ENCODE measurements around the gene PCDHA1.

Gene PCDHA1

DNA sequence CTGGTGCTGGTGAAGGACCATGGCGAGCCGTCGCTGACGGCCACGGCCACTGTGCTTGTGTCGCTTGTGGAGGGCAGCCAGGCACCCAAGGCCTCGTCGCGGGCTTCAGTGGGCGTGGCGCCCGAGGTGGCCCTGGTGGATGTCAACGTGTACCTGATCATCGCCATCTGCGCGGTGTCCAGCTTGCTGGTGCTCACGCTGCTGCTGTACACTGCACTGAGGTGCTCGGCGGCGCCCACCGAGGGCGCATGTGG, 72.0 kb downstream of the PCDHA1 start:
- Histone ChIP-seq H3K18ac (ENCODE audit: low read depth in 1 of 2, low read length in 2 of 2) (no peak overlapping the region), H3K9me3 (ENCODE audit: control insufficient read depth, low read length) (peaks cover 53% of the 10 kb centered on the region), H3K27ac (ENCODE audit: low read length, poor library complexity, severe bottlenecking) (no peak overlapping the region), H4K91ac (ENCODE audit: low read length) (peak overlapping the region; percentile 3), H3K36me3 (ENCODE audit: control insufficient read depth in 1 of 2, insufficient read depth in 2 of 2, low read depth in 1 of 2, low read length in 2 of 2) (peaks cover 0 to 15% of the 10 kb centered on the region in 2 experiments), H3K27me3 (ENCODE audit: control insufficient read depth in 1 of 2, insufficient read depth in 1 of 2, low read length in 2 of 2) (no peaks in the 10 kb centered on the region), H2AFZ (ENCODE audit: low read depth, low read length) (no peak overlapping the region), H3K4me3 (ENCODE audit: insufficient read depth in 1 of 2, low read depth in 1 of 2, low read length in 2 of 2) (no peak overlapping the region), H3K23ac (ENCODE audit: low read length in 2 of 2) (no peak overlapping the region), H2BK12ac (ENCODE audit: low read length in 2 of 2) (no peak overlapping the region), H2AK5ac (ENCODE audit: low read length, severe bottlenecking) (no peak overlapping the region), H2BK5ac (ENCODE audit: low read depth, low read length, poor library complexity, severe bottlenecking) (no peak overlapping the region), H3K4me1 (ENCODE audit: control insufficient read depth, insufficient read depth, low read depth, low read length) (peaks cover 4% of the 10 kb centered on the region), H2BK15ac (ENCODE audit: low read depth, poor library complexity, severe bottlenecking) (no peak overlapping the region), H3K14ac (ENCODE audit: low read length in 2 of 2) (no peak overlapping the region), H2BK120ac (ENCODE audit: low read depth, low read length) (no peak overlapping the region), H3K79me1 (replicated peaks; ENCODE audit: low read length, poor library complexity, severe bottlenecking) (no peaks in the 10 kb centered on the region), H4K8ac (ENCODE audit: low read length) (no peak overlapping the region), H3K4ac (ENCODE audit: low read depth in 1 of 2, low read length in 2 of 2) (no peak overlapping the region), H3K9ac (ENCODE audit: low read length) (no peak overlapping the region), H3K4me2 (ENCODE audit: low read length, poor library complexity, severe bottlenecking) (no peak overlapping the region)
- no peak for DNase-seq
- WGBS: over 99% methylated on average over 22 of the region's 22 CpGs

- H2AK5ac ChIP-seq (ENCODE audit: low read length, severe bottlenecking): no peak overlapping the region
- H3K4me2 ChIP-seq (ENCODE audit: low read length, poor library complexity, severe bottlenecking): no peak overlapping the region
- H2BK5ac ChIP-seq (ENCODE audit: low read depth, low read length, poor library complexity, severe bottlenecking): no peak overlapping the region
- H2AFZ ChIP-seq (ENCODE audit: low read depth, low read length): no peak overlapping the region
- no peaks in the 10 kb centered on the region for H3K27me3 ChIP-seq (ENCODE audit: control insufficient read depth in 1 of 2, insufficient read depth in 1 of 2, low read length in 2 of 2)
- no peak overlapping the region for H3K4ac ChIP-seq (ENCODE audit: low read depth in 1 of 2, low read length in 2 of 2)
- peak overlapping the region; percentile 13 for H4K8ac ChIP-seq (ENCODE audit: low read length)
- H3K4me3 ChIP-seq (ENCODE audit: insufficient read depth in 1 of 2, low read depth in 1 of 2, low read length in 2 of 2): peak overlapping the region in 1 of 2 experiments; percentile 1
- no peak for DNase-seq
- H4K91ac ChIP-seq (ENCODE audit: low read length): peak overlapping the region; percentile 34
- no peaks in the 10 kb centered on the region for H3K79me1 ChIP-seq (replicated peaks; ENCODE audit: low read length, poor library complexity, severe bottlenecking)
- no peak overlapping the region for H3K23ac ChIP-seq (ENCODE audit: low read length in 2 of 2)
- peaks cover 0 to 14% of the 10 kb centered on the region in 2 experiments for H3K36me3 ChIP-seq (ENCODE audit: control insufficient read depth in 1 of 2, insufficient read depth in 2 of 2, low read depth in 1 of 2, low read length in 2 of 2)
- 97% methylated on average over 76 of the region's 76 CpGs for WGBS
- no peak overlapping the region for H2BK120ac ChIP-seq (ENCODE audit: low read depth, low read length)
- no peak overlapping the region for H2BK12ac ChIP-seq (ENCODE audit: low read length in 2 of 2)
- H3K9me3 ChIP-seq (ENCODE audit: control insufficient read depth, low read length): peaks cover 57% of the 10 kb centered on the region
- no peak overlapping the region for H3K14ac ChIP-seq (ENCODE audit: low read length in 2 of 2)
- H3K9ac ChIP-seq (ENCODE audit: low read length): no peak overlapping the region
- no peak overlapping the region for H2BK15ac ChIP-seq (ENCODE audit: low read depth, poor library complexity, severe bottlenecking)
- H3K4me1 ChIP-seq (ENCODE audit: control insufficient read depth, insufficient read depth, low read depth, low read length): peaks cover 4% of the 10 kb centered on the region
- H3K18ac ChIP-seq (ENCODE audit: low read depth in 1 of 2, low read length in 2 of 2): no peak overlapping the region
- no peak overlapping the region for H3K27ac ChIP-seq (ENCODE audit: low read length, poor library complexity, severe bottlenecking)
These were observed 76.7 kb downstream of the PCDHA1 start for GRCh38 chr5:140862441-140863295.

- Histone ChIP-seq H2BK120ac (ENCODE audit: low read depth, low read length) (no peak within 1 kb of the TSS), H3K4me2 (ENCODE audit: low read length, poor library complexity, severe bottlenecking) (no peak within 1 kb of the TSS), H3K4ac (ENCODE audit: low read depth in 1 of 2, low read length in 2 of 2) (no peak within 1 kb of the TSS), H2BK5ac (ENCODE audit: low read depth, low read length, poor library complexity, severe bottlenecking) (no peak within 1 kb of the TSS), H3K23ac (ENCODE audit: low read length in 2 of 2) (no peak within 1 kb of the TSS), H3K4me3 (ENCODE audit: insufficient read depth in 1 of 2, low read depth in 1 of 2, low read length in 2 of 2) (peak within 1 kb of the TSS in 1 of 2 experiments; percentile 36), H3K9me3 (ENCODE audit: control insufficient read depth, low read length) (peaks cover 63% of the 10 kb centered on the region), H3K9ac (ENCODE audit: low read length) (no peak within 1 kb of the TSS), H3K18ac (ENCODE audit: low read depth in 1 of 2, low read length in 2 of 2) (no peak within 1 kb of the TSS), H4K8ac (ENCODE audit: low read length) (no peak within 1 kb of the TSS), H4K91ac (ENCODE audit: low read length) (no peak within 1 kb of the TSS), H2BK12ac (ENCODE audit: low read length in 2 of 2) (no peak within 1 kb of the TSS), H2BK15ac (ENCODE audit: low read depth, poor library complexity, severe bottlenecking) (no peak within 1 kb of the TSS), H2AFZ (ENCODE audit: low read depth, low read length) (no peak within 1 kb of the TSS), H3K27me3 (ENCODE audit: control insufficient read depth in 1 of 2, insufficient read depth in 1 of 2, low read length in 2 of 2) (no peaks in the 10 kb centered on the region), H2AK5ac (ENCODE audit: low read length, severe bottlenecking) (no peak within 1 kb of the TSS), H3K79me1 (replicated peaks; ENCODE audit: low read length, poor library complexity, severe bottlenecking) (no peaks in the 10 kb centered on the region), H3K27ac (ENCODE audit: low read length, poor library complexity, severe bottlenecking) (no peak within 1 kb of the TSS), H3K14ac (ENCODE audit: low read length in 2 of 2) (no peak within 1 kb of the TSS), H3K36me3 (ENCODE audit: control insufficient read depth in 1 of 2, insufficient read depth in 2 of 2, low read depth in 1 of 2, low read length in 2 of 2) (peaks cover 0 to 18% of the 10 kb centered on the region in 2 experiments), H3K4me1 (ENCODE audit: control insufficient read depth, insufficient read depth, low read depth, low read length) (no peaks in the 10 kb centered on the region)
- WGBS: 83% methylated on average over 40 of the region's 41 CpGs
- DNase-seq: no peak
These were observed 83.0 kb downstream of the PCDHA1 start, which contains the start of gene PCDHA11 for GRCh38 chr5:140868721-140869554. Gene PCDHA11 (plus strand): TSS chr5:140868957. CDS start chr5:140869104, 147 bp downstream.

DNA sequence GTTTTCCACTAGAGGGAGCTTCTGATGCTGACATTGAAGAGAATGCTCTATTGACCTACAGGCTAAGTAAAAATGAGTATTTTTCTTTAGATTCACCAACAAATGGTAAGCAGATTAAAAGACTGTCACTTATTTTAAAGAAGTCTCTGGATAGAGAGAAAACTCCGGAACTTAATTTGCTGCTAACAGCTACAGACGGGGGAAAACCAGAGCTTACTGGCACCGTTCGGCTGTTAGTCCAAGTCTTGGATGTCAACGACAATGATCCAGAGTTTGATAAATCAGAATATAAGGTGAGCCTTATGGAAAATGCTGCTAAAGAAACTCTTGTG, 83.6 kb downstream of the PCDHA1 start:
- no peak overlapping the region for H3K14ac ChIP-seq (ENCODE audit: low read length in 2 of 2)
- no peaks in the 10 kb centered on the region for H3K79me1 ChIP-seq (replicated peaks; ENCODE audit: low read length, poor library complexity, severe bottlenecking)
- no peak overlapping the region for H2AFZ ChIP-seq (ENCODE audit: low read depth, low read length)
- H4K8ac ChIP-seq (ENCODE audit: low read length): no peak overlapping the region
- peaks cover 64% of the 10 kb centered on the region for H3K9me3 ChIP-seq (ENCODE audit: control insufficient read depth, low read length)
- H3K4ac ChIP-seq (ENCODE audit: low read depth in 1 of 2, low read length in 2 of 2): no peak overlapping the region
- no peak overlapping the region for H3K27ac ChIP-seq (ENCODE audit: low read length, poor library complexity, severe bottlenecking)
- no peak overlapping the region for H2BK5ac ChIP-seq (ENCODE audit: low read depth, low read length, poor library complexity, severe bottlenecking)
- H2BK120ac ChIP-seq (ENCODE audit: low read depth, low read length): no peak overlapping the region
- no peak overlapping the region for H3K4me2 ChIP-seq (ENCODE audit: low read length, poor library complexity, severe bottlenecking)
- H2BK12ac ChIP-seq (ENCODE audit: low read length in 2 of 2): no peak overlapping the region
- no peak for DNase-seq
- no peak overlapping the region for H2AK5ac ChIP-seq (ENCODE audit: low read length, severe bottlenecking)
- no peaks in the 10 kb centered on the region for H3K4me1 ChIP-seq (ENCODE audit: control insufficient read depth, insufficient read depth, low read depth, low read length)
- H3K9ac ChIP-seq (ENCODE audit: low read length): no peak overlapping the region
- H3K27me3 ChIP-seq (ENCODE audit: control insufficient read depth in 1 of 2, insufficient read depth in 1 of 2, low read length in 2 of 2): no peaks in the 10 kb centered on the region
- no peak overlapping the region for H3K4me3 ChIP-seq (ENCODE audit: insufficient read depth in 1 of 2, low read depth in 1 of 2, low read length in 2 of 2)
- 95% methylated on average over 5 of the region's 5 CpGs for WGBS
- no peak overlapping the region for H3K23ac ChIP-seq (ENCODE audit: low read length in 2 of 2)
- H3K36me3 ChIP-seq (ENCODE audit: control insufficient read depth in 1 of 2, insufficient read depth in 2 of 2, low read depth in 1 of 2, low read length in 2 of 2): peaks cover 0 to 18% of the 10 kb centered on the region in 2 experiments
- H4K91ac ChIP-seq (ENCODE audit: low read length): no peak overlapping the region
- no peak overlapping the region for H3K18ac ChIP-seq (ENCODE audit: low read depth in 1 of 2, low read length in 2 of 2)
- H2BK15ac ChIP-seq (ENCODE audit: low read depth, poor library complexity, severe bottlenecking): no peak overlapping the region

All from mesenchymal stem cell (in vitro differentiated cells and primary cell).